ENCODE data around the gene MRTFB.

Gene MRTFB

GRCh38 chr16:14304891-14305460 lies 233.9 kb downstream of the MRTFB start:
- no peak for DNase-seq (ENCODE audit: low read depth in 2 of 2, low spot score in 1 of 2)

- no peak for DNase-seq (ENCODE audit: low read depth in 2 of 2, low spot score in 1 of 2)
Observed at GRCh38 chr16:14306485-14307058, 235.5 kb downstream of the MRTFB start.

- DNase-seq (ENCODE audit: low read depth in 2 of 2, low spot score in 1 of 2) = no peak
Observed at GRCh38 chr16:14307059-14307526, 236.0 kb downstream of the MRTFB start.

- DNase-seq (ENCODE audit: low read depth in 2 of 2, low spot score in 1 of 2) = no peak
Observed at GRCh38 chr16:14307527-14308367, 236.6 kb downstream of the MRTFB start.

- no peak for DNase-seq (ENCODE audit: low read depth in 2 of 2, low spot score in 1 of 2)
Observed at GRCh38 chr16:14308368-14308723, 237.2 kb downstream of the MRTFB start.

- no peak for DNase-seq (ENCODE audit: low read depth in 2 of 2, low spot score in 1 of 2)
Observed at GRCh38 chr16:14309001-14309886, 238.1 kb downstream of the MRTFB start.

- no peak for DNase-seq (ENCODE audit: low read depth in 2 of 2, low spot score in 1 of 2)
Observed at GRCh38 chr16:14309906-14310305, 238.8 kb downstream of the MRTFB start.

- no peak for DNase-seq (ENCODE audit: low read depth in 2 of 2, low spot score in 1 of 2)
Observed at GRCh38 chr16:14310519-14310991, 239.4 kb downstream of the MRTFB start.

GRCh38 chr16:14314116-14314515 lies 243.0 kb downstream of the MRTFB start:
- no peak for DNase-seq (ENCODE audit: low read depth in 2 of 2, low spot score in 1 of 2)

GRCh38 chr16:14315683-14316320 lies 244.7 kb downstream of the MRTFB start:
- DNase-seq (ENCODE audit: low read depth in 2 of 2, low spot score in 1 of 2) = no peak

Data from stimulated activated CD8-positive, alpha-beta memory T cell treated with anti-CD3 and anti-CD28 coated beads, Interleukin-4, amount 100 ng/mL, for 1 hour (primary cell).